Thoracic aorta (tissue), 2 donors: ENCODE measurements around the gene ERN1. TPM values are rescaled to one million over a fixed set of nuclear protein-coding genes. Genes with fewer than 3 reads are reported as not detected.

Source experiments
- ATAC-seq: fragments of 150-250 bp; one replicate; pipeline ENCODE4 v1.8.0; 2017; ENCODE audit warnings: low read depth; ENCODE audit not compliant: insufficient number of reproducible peaks, low FRiP score
- DNase-seq: peaks from one replicate; pipeline ENCODE4 v3.0.0-alpha.2; 2020; ENCODE audit warnings: low spot score
- H3K27ac ChIP-seq, 2 donors: fragments of 200-600 bp; sonication (generic); 1 replicate in 1 of 2; 2 replicates in 1 of 2; pipeline ENCODE4 v1.5.1; 2016; ENCODE audit warnings: mild to moderate bottlenecking in 2 of 2, moderate library complexity in 2 of 2
- H3K27me3 ChIP-seq: fragments of 200-600 bp; sonication (generic); replicated peaks from 2 replicates; pipeline ENCODE4 v1.6.0; 2016; ENCODE audit warnings: mild to moderate bottlenecking; ENCODE audit not compliant: insufficient read depth
- H3K36me3 ChIP-seq: fragments of 200-600 bp; sonication (generic); one replicate; pipeline ENCODE4 v1.5.1; 2016
- H3K4me1 ChIP-seq, 2 donors: fragments of 200-600 bp; sonication (generic); 1 replicate in 1 of 2; 2 replicates in 1 of 2; pipeline versions ENCODE4 v1.5.1 to v1.6.0; 2016; ENCODE audit warnings: low read depth in 2 of 2, mild to moderate bottlenecking in 1 of 2; ENCODE audit not compliant: control insufficient read depth in 1 of 2
- H3K4me3 ChIP-seq: fragments of 200-600 bp; sonication (generic); 2 replicates; pipeline ENCODE4 v1.5.1; 2016; ENCODE audit warnings: mild to moderate bottlenecking
- H3K9me3 ChIP-seq: fragments of 200-600 bp; sonication (generic); 2 replicates; pipeline ENCODE4 v1.5.1; 2016
- total RNA-seq, 2 donors: library from RNA; depleted of rRNA; stranded (reverse); fragments of >200 nt; gene quantifications; one replicate each; pipeline versions ENCODE4 v1.1.0 to v1.2.3, GENCODE V29; 2016
- TF ChIP-seq, protein P1 (sequence below): fragments of 200-600 bp; sonication (generic); IDR thresholded peaks from one replicate; pipeline ENCODE4 v1.5.1; 2019; ENCODE audit warnings: antibody characterized with exemption

Gene ERN1
- total RNA-seq, 2 donors from 2014 or later = 13.0 to 22.7 TPM

DNA sequence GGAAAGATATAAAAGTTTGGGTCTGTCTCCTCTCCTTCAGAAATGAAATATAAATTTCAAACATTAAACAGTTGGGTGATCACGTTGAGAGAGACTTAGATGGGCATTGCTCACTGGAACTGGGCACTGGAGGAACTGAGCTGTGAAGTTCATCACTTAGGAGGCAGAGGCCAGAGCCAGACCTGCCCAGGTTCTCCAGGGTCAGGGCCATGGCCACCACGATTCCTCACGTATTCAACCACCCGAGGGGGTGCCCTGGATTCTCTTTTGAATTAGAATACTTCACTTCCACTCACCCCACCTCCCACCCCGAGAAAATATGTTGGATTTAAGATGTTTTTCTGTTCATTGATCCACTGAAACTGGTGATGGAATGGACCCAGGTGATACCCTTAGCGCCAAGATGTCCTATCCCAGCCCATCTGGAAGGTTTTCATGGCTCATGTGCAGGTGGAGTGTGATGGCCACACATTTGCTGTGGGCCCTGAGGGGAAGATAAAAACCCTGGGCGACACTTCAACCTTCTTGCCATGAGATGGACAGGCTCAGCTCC, 125.7 kb downstream of the ERN1 start:
- no peak overlapping the region for H3K27ac ChIP-seq
- ATAC-seq (no peak), DNase-seq (no peak)
- H3K27me3 ChIP-seq = no peaks in the 10 kb centered on the region
- TF ChIP-seq, protein P1, sequence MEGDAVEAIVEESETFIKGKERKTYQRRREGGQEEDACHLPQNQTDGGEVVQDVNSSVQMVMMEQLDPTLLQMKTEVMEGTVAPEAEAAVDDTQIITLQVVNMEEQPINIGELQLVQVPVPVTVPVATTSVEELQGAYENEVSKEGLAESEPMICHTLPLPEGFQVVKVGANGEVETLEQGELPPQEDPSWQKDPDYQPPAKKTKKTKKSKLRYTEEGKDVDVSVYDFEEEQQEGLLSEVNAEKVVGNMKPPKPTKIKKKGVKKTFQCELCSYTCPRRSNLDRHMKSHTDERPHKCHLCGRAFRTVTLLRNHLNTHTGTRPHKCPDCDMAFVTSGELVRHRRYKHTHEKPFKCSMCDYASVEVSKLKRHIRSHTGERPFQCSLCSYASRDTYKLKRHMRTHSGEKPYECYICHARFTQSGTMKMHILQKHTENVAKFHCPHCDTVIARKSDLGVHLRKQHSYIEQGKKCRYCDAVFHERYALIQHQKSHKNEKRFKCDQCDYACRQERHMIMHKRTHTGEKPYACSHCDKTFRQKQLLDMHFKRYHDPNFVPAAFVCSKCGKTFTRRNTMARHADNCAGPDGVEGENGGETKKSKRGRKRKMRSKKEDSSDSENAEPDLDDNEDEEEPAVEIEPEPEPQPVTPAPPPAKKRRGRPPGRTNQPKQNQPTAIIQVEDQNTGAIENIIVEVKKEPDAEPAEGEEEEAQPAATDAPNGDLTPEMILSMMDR = no peak
- H3K4me3 ChIP-seq = no peak overlapping the region
- no peaks in the 10 kb centered on the region for H3K4me1 ChIP-seq
- H3K36me3 ChIP-seq = no peaks in the 10 kb centered on the region
- no peaks in the 10 kb centered on the region for H3K9me3 ChIP-seq

GRCh38 chr17:64003526-64004121, 126.3 kb downstream of the ERN1 start:
- DNase-seq (no peak), ATAC-seq (no peak)
- Histone ChIP-seq H3K36me3 (no peaks in the 10 kb centered on the region), H3K27ac (no peak overlapping the region), H3K4me1 (peaks cover 0 to 4% of the 10 kb centered on the region in 2 donors), H3K27me3 (no peaks in the 10 kb centered on the region), H3K4me3 (no peak overlapping the region), H3K9me3 (no peaks in the 10 kb centered on the region)
- TF ChIP-seq, protein P1 = no peak

DNA sequence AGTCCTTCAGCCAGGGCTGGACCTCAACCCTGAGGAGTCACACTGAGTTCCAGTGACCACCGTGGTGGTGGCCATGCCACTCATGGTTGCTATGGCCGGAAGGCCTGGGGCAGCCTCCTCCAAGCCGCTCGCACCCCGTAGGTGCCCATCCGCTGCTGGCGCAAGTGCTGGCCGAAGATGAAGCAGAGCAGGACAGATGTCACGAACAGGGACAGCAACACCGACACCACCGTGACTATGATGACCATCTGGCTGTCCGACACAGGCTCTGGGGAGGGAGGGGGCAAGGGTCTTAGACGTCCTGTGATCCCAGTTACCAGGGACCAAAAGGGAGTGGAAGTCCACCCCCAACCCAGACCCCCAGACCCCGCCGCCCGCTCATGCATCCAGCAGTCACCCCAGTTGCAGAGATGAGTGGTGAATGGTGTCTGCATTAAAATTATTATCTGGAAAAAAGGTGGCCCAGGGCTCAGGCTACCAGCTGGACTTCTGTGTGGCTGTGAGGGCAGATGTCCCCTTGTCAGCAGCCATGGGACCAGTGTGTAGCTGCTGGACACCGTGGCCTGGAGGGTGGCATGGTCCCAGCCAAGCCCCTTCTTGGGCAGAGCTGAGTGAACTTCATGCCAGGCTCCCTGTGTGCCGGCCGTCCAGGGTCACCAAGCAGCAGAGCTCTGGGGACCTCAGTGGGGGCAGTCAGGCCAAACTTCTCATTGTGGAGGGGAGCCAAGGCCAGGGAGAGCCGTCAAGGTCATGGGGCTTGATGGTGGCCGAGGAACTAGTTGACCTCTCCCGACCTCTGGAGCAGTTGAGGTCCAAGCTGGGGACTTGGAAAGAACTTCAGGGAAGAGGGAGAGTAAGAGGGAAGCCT, 127.1 kb downstream of the ERN1 start:
- H3K27ac ChIP-seq = no peak overlapping the region
- DNase-seq = no peak
- ATAC-seq = no peak
- H3K36me3 ChIP-seq = no peaks in the 10 kb centered on the region
- no peaks in the 10 kb centered on the region for H3K9me3 ChIP-seq
- H3K27me3 ChIP-seq = no peaks in the 10 kb centered on the region
- no peak overlapping the region for H3K4me3 ChIP-seq
- H3K4me1 ChIP-seq = peaks cover 2 to 11% of the 10 kb centered on the region in 2 donors
- TF ChIP-seq, protein P1 = no peak

GRCh38 chr17:64001763-64002529, 128.0 kb downstream of the ERN1 start:
- Histone ChIP-seq H3K9me3 (no peaks in the 10 kb centered on the region), H3K4me3 (no peak overlapping the region), H3K27ac (peak overlapping the region in 1 of 2 donors; percentile 40), H3K36me3 (no peaks in the 10 kb centered on the region), H3K27me3 (no peaks in the 10 kb centered on the region), H3K4me1 (peaks cover 2 to 15% of the 10 kb centered on the region in 2 donors)
- TF ChIP-seq, protein P1 = no peak
- ATAC-seq (no peak), DNase-seq (no peak)
